Epithelial cell of esophagus (primary cell): ENCODE results near the gene VIPR1.

ENCODE experiments used
- DNase-seq: peaks from one replicate; pipeline ENCODE4 v3.0.0; 2010; ENCODE audit warnings: low read depth
- H3K4me3 ChIP-seq: 2 replicates; pipeline ENCODE4 v1.5.1; 2011; ENCODE audit warnings: mild to moderate bottlenecking, low read length, control low read depth
- TF ChIP-seq, protein P1 (sequence below): IDR thresholded peaks from 2 replicates; pipeline ENCODE4 v1.5.1; 2011; ENCODE audit warnings: low read depth, mild to moderate bottlenecking, low read length, control low read depth, inconsistent platforms; ENCODE audit not compliant: insufficient read depth; ENCODE audit errors: missing control alignments

The VIPR1 gene

DNA sequence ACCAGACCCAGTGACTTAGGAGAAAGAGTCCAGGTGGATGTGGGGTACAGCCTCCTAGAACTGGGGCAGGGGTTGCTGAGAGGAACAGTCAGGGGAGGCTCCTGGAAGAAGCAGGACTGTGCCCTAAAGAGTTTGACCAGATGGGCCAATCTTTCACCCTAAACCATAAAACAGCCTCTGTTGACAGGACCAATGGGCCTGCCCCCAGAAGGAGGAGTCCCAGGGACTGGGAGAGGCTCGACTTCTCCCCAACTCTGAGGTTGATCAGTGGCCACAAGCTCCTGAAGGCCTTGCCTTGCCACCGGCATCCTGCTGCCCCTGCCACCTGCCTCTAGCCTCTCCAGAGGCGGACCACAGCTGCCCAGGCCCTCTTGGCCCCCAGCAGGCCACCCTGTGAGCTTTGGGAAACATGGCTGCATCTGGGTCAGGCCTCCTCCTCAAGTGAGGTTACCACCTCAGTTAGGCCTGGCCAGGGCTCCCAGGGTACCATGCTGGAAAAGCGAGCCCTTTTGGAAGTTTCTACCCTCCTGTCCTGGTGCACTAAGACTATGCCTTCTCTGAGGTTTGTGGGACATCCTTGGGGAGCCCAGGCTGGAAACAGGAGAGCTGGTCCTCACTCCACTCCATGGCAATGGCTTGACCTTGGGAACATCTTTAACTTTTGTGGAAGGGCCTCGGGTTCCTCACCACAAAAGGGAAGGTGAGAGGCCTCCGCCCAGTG lies 2.8 kb downstream of the VIPR1 start:
- DNase-seq, result no peak
- TF ChIP-seq, protein P1, sequence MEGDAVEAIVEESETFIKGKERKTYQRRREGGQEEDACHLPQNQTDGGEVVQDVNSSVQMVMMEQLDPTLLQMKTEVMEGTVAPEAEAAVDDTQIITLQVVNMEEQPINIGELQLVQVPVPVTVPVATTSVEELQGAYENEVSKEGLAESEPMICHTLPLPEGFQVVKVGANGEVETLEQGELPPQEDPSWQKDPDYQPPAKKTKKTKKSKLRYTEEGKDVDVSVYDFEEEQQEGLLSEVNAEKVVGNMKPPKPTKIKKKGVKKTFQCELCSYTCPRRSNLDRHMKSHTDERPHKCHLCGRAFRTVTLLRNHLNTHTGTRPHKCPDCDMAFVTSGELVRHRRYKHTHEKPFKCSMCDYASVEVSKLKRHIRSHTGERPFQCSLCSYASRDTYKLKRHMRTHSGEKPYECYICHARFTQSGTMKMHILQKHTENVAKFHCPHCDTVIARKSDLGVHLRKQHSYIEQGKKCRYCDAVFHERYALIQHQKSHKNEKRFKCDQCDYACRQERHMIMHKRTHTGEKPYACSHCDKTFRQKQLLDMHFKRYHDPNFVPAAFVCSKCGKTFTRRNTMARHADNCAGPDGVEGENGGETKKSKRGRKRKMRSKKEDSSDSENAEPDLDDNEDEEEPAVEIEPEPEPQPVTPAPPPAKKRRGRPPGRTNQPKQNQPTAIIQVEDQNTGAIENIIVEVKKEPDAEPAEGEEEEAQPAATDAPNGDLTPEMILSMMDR, result no peak
- no peak overlapping the region for H3K4me3 ChIP-seq

- TF ChIP-seq, protein P1, result no peak
- no peak for DNase-seq
- no peak overlapping the region for H3K4me3 ChIP-seq
Measured at GRCh38 chr3:42505849-42506410, 3.5 kb downstream of the VIPR1 start.

DNA sequence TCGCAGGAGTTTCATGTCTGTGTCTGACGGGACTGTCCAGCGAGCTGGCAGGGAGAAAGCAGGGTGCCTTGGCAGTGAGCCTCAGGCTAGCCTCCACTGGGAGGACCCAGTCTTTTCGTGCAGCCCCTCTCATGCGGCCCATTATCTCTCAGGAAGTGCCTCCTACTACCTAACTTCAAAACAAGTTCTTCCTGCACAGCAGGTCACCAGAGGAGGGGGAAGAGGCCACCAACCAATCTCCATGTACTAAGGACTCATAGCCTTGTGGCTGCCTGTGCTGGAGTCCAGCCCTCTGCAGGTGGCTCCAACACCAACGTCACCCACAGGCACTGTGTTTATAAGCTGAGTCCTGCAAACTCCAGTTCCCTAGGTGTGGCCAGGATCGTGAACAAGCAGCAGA lies 4.8 kb downstream of the VIPR1 start:
- DNase-seq, result peak; percentile 31
- H3K4me3 ChIP-seq, result no peak overlapping the region
- TF ChIP-seq, protein P1, result peak; percentile 22

GRCh38 chr3:42507761-42508335 lies 5.4 kb downstream of the VIPR1 start:
- no peak overlapping the region for H3K4me3 ChIP-seq
- TF ChIP-seq, protein P1, result no peak
- no peak for DNase-seq

GRCh38 chr3:42508562-42508961 lies 6.1 kb downstream of the VIPR1 start:
- no peak for DNase-seq
- TF ChIP-seq, protein P1, result no peak
- no peak overlapping the region for H3K4me3 ChIP-seq

- no peak for DNase-seq
Measured at GRCh38 chr3:42509111-42509510, 6.7 kb downstream of the VIPR1 start.

More at GRCh38 chr3:42509111-42509510, 6.7 kb downstream of the VIPR1 start:
- TF ChIP-seq, protein P1, result no peak
- H3K4me3 ChIP-seq, result no peak overlapping the region
